A549 (cell line): Measurements from ENCODE around the gene ZNF664.

Source experiments
- CEBPB ChIP-seq, 2 experiments: fragments of >200 bp in 1 of 2; sonication (Bioruptor Twin) in 1 of 2; formaldehyde crosslinking in 1 of 2; IDR thresholded peaks; 2 replicates each; pipeline ENCODE4 v1.6.1; 2012 to 2016
- EP300 ChIP-seq, 2 experiments: fragments of >200 bp; sonication (Bioruptor Twin); formaldehyde crosslinking; IDR thresholded peaks; 2 replicates in 1 of 2; 3 replicates in 1 of 2; pipeline ENCODE4 v1.6.1; 2016 to 2017
- MYC ChIP-seq: IDR thresholded peaks from 2 replicates; pipeline ENCODE4 v1.6.1; 2012; ENCODE audit warnings: mild to moderate bottlenecking, inconsistent platforms, low read length, improper control_type of control experiment, borderline replicate concordance
- POLR2A ChIP-seq: IDR thresholded peaks from 2 replicates; pipeline ENCODE4 v1.6.1; 2012; ENCODE audit warnings: mild to moderate bottlenecking, low read length
- TF ChIP-seq, protein P1 (sequence below): fragments of 450-650 bp; IDR thresholded peaks from 2 replicates; pipeline ENCODE4 v1.6.1; 2014; ENCODE audit warnings: antibody characterized with exemption
- TF ChIP-seq, protein P2 (sequence below): fragments of 200-600 bp; sonication (generic); IDR thresholded peaks from 2 replicates; pipeline ENCODE4 v1.6.1; 2016; ENCODE audit warnings: antibody characterized with exemption, mild to moderate bottlenecking, moderate library complexity
- TF ChIP-seq, protein P3 (sequence below): fragments of >200 bp; sonication (Bioruptor Twin); formaldehyde crosslinking; IDR thresholded peaks from 3 replicates; pipeline ENCODE4 v1.5.1; 2016

DNA sequence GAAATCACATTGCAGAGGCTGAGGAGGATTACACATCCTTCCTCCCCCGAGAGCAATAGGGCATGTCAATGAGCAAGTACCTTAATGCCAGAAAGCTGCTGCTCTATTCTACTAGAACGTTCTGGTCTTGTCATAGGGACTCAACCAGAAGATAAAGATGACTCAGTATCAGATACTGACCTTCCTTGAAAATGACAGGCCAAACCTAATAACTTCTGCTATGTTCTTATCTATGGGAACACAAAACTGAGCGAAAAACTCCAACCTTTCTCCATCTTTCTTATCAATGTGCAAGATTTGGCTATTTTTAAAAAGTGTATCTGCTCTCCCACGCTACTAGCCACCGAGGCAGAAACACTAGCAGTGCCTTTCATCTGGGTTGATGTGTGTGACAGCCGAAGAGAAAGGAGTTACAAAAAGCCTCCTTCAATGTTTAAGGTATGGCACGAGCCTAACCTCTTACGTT, 5.9 kb upstream of the ZNF664 start:
- TF ChIP-seq, protein P1, sequence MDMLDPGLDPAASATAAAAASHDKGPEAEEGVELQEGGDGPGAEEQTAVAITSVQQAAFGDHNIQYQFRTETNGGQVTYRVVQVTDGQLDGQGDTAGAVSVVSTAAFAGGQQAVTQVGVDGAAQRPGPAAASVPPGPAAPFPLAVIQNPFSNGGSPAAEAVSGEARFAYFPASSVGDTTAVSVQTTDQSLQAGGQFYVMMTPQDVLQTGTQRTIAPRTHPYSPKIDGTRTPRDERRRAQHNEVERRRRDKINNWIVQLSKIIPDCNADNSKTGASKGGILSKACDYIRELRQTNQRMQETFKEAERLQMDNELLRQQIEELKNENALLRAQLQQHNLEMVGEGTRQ, result no peak
- TF ChIP-seq EP300 (IDR thresholded peaks at IDR 0.05) (no peak), CEBPB (IDR thresholded peaks at IDR 0.05) (no peak), POLR2A (no peak), MYC (no peak)
- TF ChIP-seq, protein P2, sequence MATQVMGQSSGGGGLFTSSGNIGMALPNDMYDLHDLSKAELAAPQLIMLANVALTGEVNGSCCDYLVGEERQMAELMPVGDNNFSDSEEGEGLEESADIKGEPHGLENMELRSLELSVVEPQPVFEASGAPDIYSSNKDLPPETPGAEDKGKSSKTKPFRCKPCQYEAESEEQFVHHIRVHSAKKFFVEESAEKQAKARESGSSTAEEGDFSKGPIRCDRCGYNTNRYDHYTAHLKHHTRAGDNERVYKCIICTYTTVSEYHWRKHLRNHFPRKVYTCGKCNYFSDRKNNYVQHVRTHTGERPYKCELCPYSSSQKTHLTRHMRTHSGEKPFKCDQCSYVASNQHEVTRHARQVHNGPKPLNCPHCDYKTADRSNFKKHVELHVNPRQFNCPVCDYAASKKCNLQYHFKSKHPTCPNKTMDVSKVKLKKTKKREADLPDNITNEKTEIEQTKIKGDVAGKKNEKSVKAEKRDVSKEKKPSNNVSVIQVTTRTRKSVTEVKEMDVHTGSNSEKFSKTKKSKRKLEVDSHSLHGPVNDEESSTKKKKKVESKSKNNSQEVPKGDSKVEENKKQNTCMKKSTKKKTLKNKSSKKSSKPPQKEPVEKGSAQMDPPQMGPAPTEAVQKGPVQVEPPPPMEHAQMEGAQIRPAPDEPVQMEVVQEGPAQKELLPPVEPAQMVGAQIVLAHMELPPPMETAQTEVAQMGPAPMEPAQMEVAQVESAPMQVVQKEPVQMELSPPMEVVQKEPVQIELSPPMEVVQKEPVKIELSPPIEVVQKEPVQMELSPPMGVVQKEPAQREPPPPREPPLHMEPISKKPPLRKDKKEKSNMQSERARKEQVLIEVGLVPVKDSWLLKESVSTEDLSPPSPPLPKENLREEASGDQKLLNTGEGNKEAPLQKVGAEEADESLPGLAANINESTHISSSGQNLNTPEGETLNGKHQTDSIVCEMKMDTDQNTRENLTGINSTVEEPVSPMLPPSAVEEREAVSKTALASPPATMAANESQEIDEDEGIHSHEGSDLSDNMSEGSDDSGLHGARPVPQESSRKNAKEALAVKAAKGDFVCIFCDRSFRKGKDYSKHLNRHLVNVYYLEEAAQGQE, result no peak
- TF ChIP-seq, protein P3, sequence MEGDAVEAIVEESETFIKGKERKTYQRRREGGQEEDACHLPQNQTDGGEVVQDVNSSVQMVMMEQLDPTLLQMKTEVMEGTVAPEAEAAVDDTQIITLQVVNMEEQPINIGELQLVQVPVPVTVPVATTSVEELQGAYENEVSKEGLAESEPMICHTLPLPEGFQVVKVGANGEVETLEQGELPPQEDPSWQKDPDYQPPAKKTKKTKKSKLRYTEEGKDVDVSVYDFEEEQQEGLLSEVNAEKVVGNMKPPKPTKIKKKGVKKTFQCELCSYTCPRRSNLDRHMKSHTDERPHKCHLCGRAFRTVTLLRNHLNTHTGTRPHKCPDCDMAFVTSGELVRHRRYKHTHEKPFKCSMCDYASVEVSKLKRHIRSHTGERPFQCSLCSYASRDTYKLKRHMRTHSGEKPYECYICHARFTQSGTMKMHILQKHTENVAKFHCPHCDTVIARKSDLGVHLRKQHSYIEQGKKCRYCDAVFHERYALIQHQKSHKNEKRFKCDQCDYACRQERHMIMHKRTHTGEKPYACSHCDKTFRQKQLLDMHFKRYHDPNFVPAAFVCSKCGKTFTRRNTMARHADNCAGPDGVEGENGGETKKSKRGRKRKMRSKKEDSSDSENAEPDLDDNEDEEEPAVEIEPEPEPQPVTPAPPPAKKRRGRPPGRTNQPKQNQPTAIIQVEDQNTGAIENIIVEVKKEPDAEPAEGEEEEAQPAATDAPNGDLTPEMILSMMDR, result no peak
